Activated CD8-positive, alpha-beta memory T cell treated with anti-CD3 and anti-CD28 coated beads for 36 hours (primary cell): ENCODE measurements around the gene VPS36. TPM values are rescaled to one million over a fixed set of nuclear protein-coding genes. Genes with fewer than 3 reads are reported as not detected.
"Not testable (repeated sequence)": the region's sequence is repeated elsewhere in the genome, so short reads cannot be mapped to it uniquely, and the experiment has no call there.

Experiments used
- CTCF ChIA-PET: fragments of 350-600 bp; sonication (Branson Sonifier 250); formaldehyde crosslinking; loops from one replicate; lab custom pipeline; 2021; ENCODE audit warnings: antibody characterized with exemption; lab: Charles Lee
- POLR2A ChIA-PET: fragments of 350-600 bp; sonication (Branson Sonifier 250); formaldehyde crosslinking; loops from one replicate; lab custom pipeline; 2021; ENCODE audit warnings: antibody characterized with exemption; lab: Charles Lee
- total RNA-seq, 2 experiments: library from RNA; stranded (reverse); gene quantifications; one replicate each; pipeline ENCODE4 v1.2.3, GENCODE V29; 2021

Gene VPS36
- total RNA-seq, result 10 to 100 TPM; 33.5 to 36.5 TPM

- ChIA-PET CTCF (interaction anchor here (0.6 to 1.8 kb wide), 24 partner anchors 9 to 253 kb away, joined by 3 to 9 read pairs (median 3); partner anchors contain the start of gene SUGT1), POLR2A (interaction anchor here (0.6 to 1.7 kb wide), 5 partner anchors 25 to 1310 kb away, joined by 3 to 6 read pairs (median 4); partner anchors contain the start of gene SUGT1)
These were observed at the start of gene VPS36 for GRCh38 chr13:52450012-52450792. Gene VPS36 (minus strand): TSS chr13:52450634. CDS start chr13:52450594, 40 bp downstream.

- POLR2A ChIA-PET, CTCF ChIA-PET: not testable (repeated sequence)
These were observed 47.5 kb upstream of the VPS36 start for GRCh38 chr13:52497979-52498378.

GRCh38 chr13:52494241-52494640 lies 43.8 kb upstream of the VPS36 start:
- POLR2A ChIA-PET, CTCF ChIA-PET: not testable (repeated sequence)

DNA sequence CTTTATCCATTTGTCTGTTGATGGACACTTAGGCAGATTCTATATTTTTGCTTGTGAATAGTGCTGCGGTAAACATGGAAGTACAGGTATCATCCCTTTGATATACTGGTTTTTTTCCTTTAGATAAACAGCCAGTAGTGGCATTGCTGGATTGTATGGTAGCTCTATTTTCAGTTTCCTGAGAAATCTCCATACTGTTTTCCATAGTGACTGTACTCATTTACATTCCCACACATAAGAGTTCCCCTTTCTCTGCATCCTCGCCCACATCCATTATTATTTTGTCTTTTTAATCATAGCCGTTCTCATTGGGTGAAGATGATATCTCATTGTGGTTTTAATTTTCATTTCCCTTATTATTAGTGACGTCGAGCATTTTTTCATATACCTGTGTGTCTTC lies 40.6 kb upstream of the VPS36 start:
- CTCF ChIA-PET, POLR2A ChIA-PET: not testable (repeated sequence)

- POLR2A ChIA-PET, CTCF ChIA-PET: not testable (repeated sequence)
These were observed 38.3 kb upstream of the VPS36 start for GRCh38 chr13:52488763-52489162.

DNA sequence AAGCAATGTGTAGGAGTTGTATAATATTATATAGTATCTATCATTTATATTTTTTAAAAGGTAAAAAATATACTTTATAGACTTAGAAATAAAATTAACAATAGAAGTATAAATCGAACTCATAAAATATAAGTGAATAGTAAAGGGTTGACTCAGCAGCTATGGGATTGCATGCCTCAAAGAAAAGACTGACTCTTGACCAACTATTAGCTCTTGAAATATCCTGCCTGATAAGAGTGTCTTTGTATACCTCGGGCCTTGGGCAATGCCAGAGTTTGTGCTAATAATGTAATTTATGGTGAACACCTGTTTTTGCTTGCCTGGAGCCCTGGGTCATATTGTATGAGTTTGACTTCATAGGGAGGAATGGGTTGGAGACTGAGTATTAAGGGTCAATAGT lies 36.6 kb upstream of the VPS36 start:
- POLR2A ChIA-PET, result interaction anchor here (0.7 kb wide), 1 partner anchor 100 kb away, joined by 5 read pairs; no protein-coding TSS in a partner anchor
- CTCF ChIA-PET, result not testable (repeated sequence)

DNA sequence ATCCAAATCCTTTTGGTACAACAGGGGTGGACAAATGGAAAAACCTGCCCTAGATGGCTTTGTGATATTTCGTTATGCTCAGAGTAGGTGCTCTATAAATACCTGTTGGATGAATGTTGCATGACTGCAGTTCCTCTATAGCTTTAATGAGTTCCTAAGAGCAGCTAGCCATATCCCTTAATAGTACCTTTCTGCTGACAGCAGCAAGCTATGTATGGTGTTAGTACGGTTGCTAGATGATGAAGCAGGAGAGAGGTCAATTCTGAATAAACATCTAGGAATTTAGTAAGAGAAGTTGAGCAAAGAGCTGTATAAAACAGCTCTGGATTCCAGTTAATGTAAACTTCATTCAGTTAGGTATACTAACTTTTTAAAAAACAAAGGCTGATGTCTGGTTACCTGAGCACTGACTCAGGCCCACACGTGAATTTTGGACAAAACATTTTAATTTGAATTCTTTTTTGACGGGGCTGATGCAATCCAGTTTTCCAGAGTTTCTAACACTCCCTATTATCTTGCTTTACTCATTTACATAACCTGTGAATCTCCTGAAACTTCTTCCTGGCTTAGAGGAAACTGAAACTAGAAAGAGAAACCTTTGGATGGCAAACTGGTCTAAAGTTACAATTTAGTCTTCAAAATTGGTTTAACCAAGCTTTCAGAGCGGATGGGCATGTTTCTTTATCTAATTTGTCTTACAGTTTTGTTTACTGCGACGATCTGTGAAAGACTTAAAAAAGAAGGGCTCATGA lies 30.4 kb upstream of the VPS36 start:
- POLR2A ChIA-PET, CTCF ChIA-PET: not testable (repeated sequence)

- POLR2A ChIA-PET, CTCF ChIA-PET: not testable (repeated sequence)
These were observed 18.1 kb upstream of the VPS36 start for GRCh38 chr13:52468487-52468886.

GRCh38 chr13:52463526-52463925 lies 13.1 kb upstream of the VPS36 start:
- ChIA-PET CTCF (no interaction called here), POLR2A (no interaction called here)

- ChIA-PET CTCF (interaction anchor here (1.4 kb wide), 1 partner anchor 10 kb away, joined by 7 read pairs; no protein-coding TSS in a partner anchor), POLR2A (interaction anchor here (0.6 kb wide), 1 partner anchor 25 kb away, joined by 3 read pairs; no protein-coding TSS in a partner anchor)
These were observed 10.8 kb upstream of the VPS36 start for GRCh38 chr13:52461265-52461664.

- ChIA-PET CTCF (interaction anchor here (1.7 kb wide), 1 partner anchor 9 kb away, joined by 5 read pairs; no protein-coding TSS in a partner anchor), POLR2A (no interaction called here)
These were observed 9.2 kb upstream of the VPS36 start for GRCh38 chr13:52459668-52460067.

- ChIA-PET POLR2A (interaction anchor here (1.0 kb wide), 1 partner anchor 196 kb away, joined by 3 read pairs; no protein-coding TSS in a partner anchor), CTCF (no interaction called here)
These were observed 5.2 kb upstream of the VPS36 start for GRCh38 chr13:52455677-52456041.

GRCh38 chr13:52454820-52455676 lies 4.6 kb upstream of the VPS36 start, which contains the start of gene CKAP2:
Gene CKAP2 (plus strand): TSS chr13:52455478. CDS start chr13:52455557, 79 bp downstream.
- CTCF ChIA-PET, result no interaction called here
- POLR2A ChIA-PET, result no interaction called here

- ChIA-PET POLR2A (no interaction called here), CTCF (no interaction called here)
These were observed 4.0 kb upstream of the VPS36 start for GRCh38 chr13:52454459-52454819.

- CTCF ChIA-PET, result no interaction called here
- POLR2A ChIA-PET, result no interaction called here
These were observed 2.0 kb upstream of the VPS36 start for GRCh38 chr13:52452470-52452869.

DNA sequence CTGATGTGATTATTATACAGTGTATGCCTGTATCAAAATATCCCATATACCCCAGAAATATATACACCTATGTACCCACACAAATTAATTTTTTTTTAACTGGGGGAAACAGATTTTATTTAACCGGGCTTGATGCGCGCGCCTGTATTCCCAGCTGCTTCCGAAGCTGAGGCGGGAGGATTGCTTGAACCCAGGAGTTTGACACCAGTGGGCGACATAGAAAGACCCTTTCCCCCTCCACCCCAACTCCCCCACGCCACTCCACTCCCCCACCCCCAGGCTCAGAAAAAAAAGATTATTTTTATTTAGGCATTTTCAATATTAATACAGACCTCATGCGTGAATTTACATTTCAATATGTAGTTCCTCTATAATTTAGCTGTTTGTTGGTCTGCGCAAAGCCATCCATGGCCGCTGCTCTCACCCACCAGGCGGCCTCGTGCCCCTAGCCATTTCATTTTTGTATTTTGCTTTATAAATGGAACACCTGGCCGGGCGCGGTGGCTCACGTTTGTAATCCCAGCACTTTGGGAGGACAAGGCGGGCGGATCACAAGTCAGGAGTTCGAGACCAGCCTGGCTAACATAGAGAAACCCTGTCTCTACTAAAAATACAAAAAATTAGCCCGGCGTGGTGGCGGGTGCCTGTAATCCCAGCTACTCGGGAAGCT lies 836 bp upstream of the VPS36 start:
- ChIA-PET CTCF (interaction anchor here (0.6 to 1.8 kb wide), 21 partner anchors 8 to 254 kb away, joined by 3 to 9 read pairs (median 3); partner anchors contain the start of gene SUGT1), POLR2A (interaction anchor here (0.6 to 1.7 kb wide), 3 partner anchors 105 to 1311 kb away, joined by 3 to 4 read pairs (median 3); partner anchors contain the start of gene SUGT1)

- POLR2A ChIA-PET, result interaction anchor here (0.6 to 1.7 kb wide), 4 partner anchors 26 to 1310 kb away, joined by 3 to 4 read pairs (median 4); partner anchors contain the start of gene SUGT1
- CTCF ChIA-PET, result interaction anchor here (0.6 to 1.8 kb wide), 21 partner anchors 8 to 254 kb away, joined by 3 to 9 read pairs (median 3); partner anchors contain the start of gene SUGT1
These were observed 321 bp upstream of the VPS36 start for GRCh38 chr13:52450793-52451116.
